Neural cell (in vitro differentiated cells): ENCODE measurements around the gene TBC1D9. TPM values are rescaled to one million over a fixed set of nuclear protein-coding genes. Genes with fewer than 3 reads are reported as not detected.

Experiments used
- H2AFZ ChIP-seq: fragments of 200-600, 300-800 bp; sonication (generic), shearing (Covaris generic); 2 replicates; pipeline ENCODE4 v1.6.0; 2014; ENCODE audit warnings: low read depth, mild to moderate bottlenecking, antibody characterized with exemption, low read length, moderate library complexity
- H3F3A ChIP-seq: fragments of 200-600 bp; shearing (Covaris generic); 2 replicates; pipeline ENCODE4 v1.6.1; 2016; ENCODE audit warnings: mild to moderate bottlenecking, moderate library complexity, mixed read lengths, antibody characterized with exemption, low read length; ENCODE audit not compliant: insufficient read depth, poor library complexity, severe bottlenecking
- H3K27ac ChIP-seq: fragments of 200-600, 300-800 bp; sonication (generic), shearing (Covaris generic); 2 replicates; pipeline ENCODE4 v1.5.1; 2014; ENCODE audit warnings: mild to moderate bottlenecking, low read length, moderate library complexity
- H3K27me3 ChIP-seq: fragments of 300-800, 200-600 bp; sonication (generic), shearing (Covaris generic); 2 replicates; pipeline ENCODE4 v1.6.0; 2014; ENCODE audit warnings: mild to moderate bottlenecking, low read depth, low read length, moderate library complexity; ENCODE audit not compliant: insufficient read depth
- H3K36me3 ChIP-seq: fragments of 300-800, 200-600 bp; sonication (generic), shearing (Covaris generic); 2 replicates; pipeline ENCODE4 v1.5.1; 2014; ENCODE audit warnings: mild to moderate bottlenecking, antibody characterized with exemption, low read length, moderate library complexity; ENCODE audit not compliant: insufficient read depth
- H3K4me2 ChIP-seq: fragments of 300-800, 200-600 bp; sonication (generic), shearing (Covaris generic); 2 replicates; pipeline ENCODE4 v1.6.0; 2014; ENCODE audit warnings: mild to moderate bottlenecking, low read length
- H3K4me3 ChIP-seq: fragments of 300-800, 200-600 bp; sonication (generic), shearing (Covaris generic); 2 replicates; pipeline ENCODE4 v1.5.1; 2014; ENCODE audit warnings: mild to moderate bottlenecking, low read length, moderate library complexity
- H3K79me2 ChIP-seq: fragments of 200-600 bp; shearing (Covaris generic); replicated peaks from 2 replicates; pipeline ENCODE4 v1.6.0; 2014; ENCODE audit warnings: mild to moderate bottlenecking, low read length, moderate library complexity; ENCODE audit not compliant: insufficient read depth
- H3K9ac ChIP-seq: fragments of 300-800, 200-600 bp; sonication (generic), shearing (Covaris generic); 2 replicates; pipeline ENCODE4 v1.6.1; 2016; ENCODE audit warnings: mild to moderate bottlenecking, low read length, mixed read lengths
- H3K9me2 ChIP-seq: fragments of 200-600 bp; shearing (Covaris generic); 2 replicates; pipeline ENCODE4 v1.6.1; 2016; ENCODE audit warnings: mild to moderate bottlenecking, low read length, mixed read lengths; ENCODE audit not compliant: insufficient read depth
- H3K9me3 ChIP-seq: fragments of 200-600, 300-800 bp; sonication (generic), shearing (Covaris generic); 2 replicates; pipeline ENCODE4 v1.6.1; 2016; ENCODE audit warnings: mild to moderate bottlenecking, mixed run types, low read length, moderate library complexity, mixed read lengths
- H4K20me1 ChIP-seq: fragments of 200-600 bp; shearing (Covaris generic); 2 replicates; pipeline ENCODE4 v1.6.1; 2016; ENCODE audit warnings: mild to moderate bottlenecking, mixed run types; ENCODE audit not compliant: insufficient read depth
- CTCF ChIP-seq: fragments of 450-650 bp; IDR thresholded peaks from 2 replicates; pipeline ENCODE4 v1.5.1; 2014; ENCODE audit warnings: antibody characterized with exemption, mild to moderate bottlenecking, moderate library complexity; ENCODE audit not compliant: poor library complexity, severe bottlenecking
- EP300 ChIP-seq: fragments of 450-650 bp; conservative IDR thresholded peaks from 2 replicates; pipeline ENCODE4 v1.6.1; 2014; ENCODE audit warnings: antibody characterized with exemption, mild to moderate bottlenecking, moderate library complexity; ENCODE audit not compliant: poor library complexity, severe bottlenecking
- EZH2 ChIP-seq: fragments of 200-600, 300-800 bp; shearing (Covaris generic), sonication (generic); IDR thresholded peaks from 2 replicates; pipeline ENCODE4 v1.6.1; 2014; ENCODE audit warnings: antibody characterized with exemption, low read length, borderline replicate concordance, mild to moderate bottlenecking; ENCODE audit not compliant: insufficient read depth, poor library complexity, severe bottlenecking
- MXI1 ChIP-seq: fragments of 450-650 bp; conservative IDR thresholded peaks from 2 replicates; pipeline ENCODE4 v1.6.1; 2014; ENCODE audit warnings: antibody characterized with exemption, mild to moderate bottlenecking; ENCODE audit not compliant: poor library complexity, severe bottlenecking
- POLR2AphosphoS5 ChIP-seq: IDR thresholded peaks from 2 replicates; pipeline ENCODE4 v1.6.1; 2012
- RAD21 ChIP-seq: fragments of 450-650 bp; conservative IDR thresholded peaks from 2 replicates; pipeline ENCODE4 v1.6.1; 2014; ENCODE audit warnings: antibody characterized with exemption, mild to moderate bottlenecking, moderate library complexity
- REST ChIP-seq: IDR thresholded peaks from 2 replicates; pipeline ENCODE4 v1.6.1; 2012; ENCODE audit warnings: borderline replicate concordance
- SMC3 ChIP-seq: fragments of 450-650 bp; conservative IDR thresholded peaks from 2 replicates; pipeline ENCODE4 v1.6.1; 2014; ENCODE audit warnings: antibody characterized with exemption, mild to moderate bottlenecking, moderate library complexity; ENCODE audit not compliant: poor library complexity
- TAF1 ChIP-seq: IDR thresholded peaks from 2 replicates; pipeline ENCODE4 v1.6.1; 2012; ENCODE audit warnings: low read depth
- polyA plus RNA-seq: library from polyadenylated mRNA; depleted of rRNA; stranded (reverse); fragments of >200 nt; gene quantifications from 2 replicates; pipeline ENCODE4 v1.2.3, GENCODE V29; 2014

The TBC1D9 gene
- polyA plus RNA-seq, 1 donor from 2014 or later = 42.8 TPM

GRCh38 chr4:140626661-140627376, 129.4 kb downstream of the TBC1D9 start:
- Histone ChIP-seq H3K4me3 (no peak overlapping the region), H3K4me2 (no peak overlapping the region), H3K27me3 (no peaks in the 10 kb centered on the region), H3K9me3 (no peaks in the 10 kb centered on the region), H3K36me3 (peaks cover 20% of the 10 kb centered on the region), H3F3A (no peaks in the 10 kb centered on the region), H3K79me2 (no peaks in the 10 kb centered on the region), H4K20me1 (no peaks in the 10 kb centered on the region), H3K27ac (no peak overlapping the region), H3K9me2 (no peaks in the 10 kb centered on the region), H3K9ac (no peak overlapping the region), H2AFZ (no peak overlapping the region)
- TF ChIP-seq RAD21 = peak; percentile 13
- peak; percentile 14 for TF ChIP-seq CTCF
- TF ChIP-seq EP300 = no peak

- H3K27ac ChIP-seq = no peak overlapping the region
- H3K27me3 ChIP-seq = no peaks in the 10 kb centered on the region
- no peak overlapping the region for H3K9ac ChIP-seq
- no peak overlapping the region for H3K4me2 ChIP-seq
- H3K9me2 ChIP-seq = no peaks in the 10 kb centered on the region
- no peaks in the 10 kb centered on the region for H3K79me2 ChIP-seq
- no peak for TF ChIP-seq REST
- TF ChIP-seq RAD21 = no peak
- no peak for TF ChIP-seq POLR2AphosphoS5
- TF ChIP-seq EZH2 = no peak
- no peak for TF ChIP-seq TAF1
- no peak for TF ChIP-seq CTCF
- no peak for TF ChIP-seq EP300
- TF ChIP-seq MXI1 = no peak
- no peak for TF ChIP-seq SMC3
- H4K20me1 ChIP-seq = no peaks in the 10 kb centered on the region
- peaks cover 20% of the 10 kb centered on the region for H3K36me3 ChIP-seq
- no peak overlapping the region for H2AFZ ChIP-seq
- no peak overlapping the region for H3K4me3 ChIP-seq
- no peaks in the 10 kb centered on the region for H3K9me3 ChIP-seq
- no peaks in the 10 kb centered on the region for H3F3A ChIP-seq
Observed at GRCh38 chr4:140622333-140622958, 133.7 kb downstream of the TBC1D9 start.
